Prostate gland (tissue), 2 donors: ENCODE measurements around the gene MMS22L. TPM values are rescaled to one million over a fixed set of nuclear protein-coding genes. Genes with fewer than 3 reads are reported as not detected.

Experiments
- DNase-seq: peaks from one replicate; pipeline ENCODE4 v3.0.0-alpha.2; 2019; ENCODE audit warnings: low spot score
- H3K27ac ChIP-seq, 2 donors: fragments of 200-600 bp; sonication (generic); 2 replicates each; pipeline ENCODE4 v1.5.1; 2017 to 2019
- H3K27me3 ChIP-seq: fragments of 200-600 bp; sonication (generic); replicated peaks from 2 replicates; pipeline ENCODE4 v1.5.1; 2019; ENCODE audit not compliant: insufficient read depth
- H3K36me3 ChIP-seq, 2 donors: fragments of 200-600 bp; sonication (generic); 1 replicate in 1 of 2; 2 replicates in 1 of 2; pipeline versions ENCODE4 v1.5.1 to v1.8.1; 2017 to 2019
- H3K4me1 ChIP-seq: fragments of 200-600 bp; sonication (generic); replicated peaks from 2 replicates; pipeline ENCODE4 v1.5.1; 2019
- H3K4me3 ChIP-seq, 2 donors: fragments of 200-600 bp; sonication (generic); 2 replicates each; pipeline ENCODE4 v1.5.1; 2017 to 2019
- H3K9me3 ChIP-seq: fragments of 200-600 bp; sonication (generic); 2 replicates; pipeline ENCODE4 v1.5.1; 2017
- CTCF ChIP-seq, 4 experiments: fragments of 200-600 bp in 2 of 4; fragments of 450-650 bp in 2 of 4; sonication (generic) in 2 of 4; IDR thresholded peaks; 1 replicate in 3 of 4; 2 replicates in 1 of 4; pipeline ENCODE4 v1.5.1; 2016 to 2019; ENCODE audit warnings: antibody characterized with exemption in 4 of 4, mild to moderate bottlenecking in 2 of 4, moderate library complexity in 2 of 4
- POLR2A ChIP-seq: fragments of 450-650 bp; IDR thresholded peaks from one replicate; pipeline ENCODE4 v1.6.1; 2016; ENCODE audit warnings: antibody characterized with exemption, mild to moderate bottlenecking
- POLR2AphosphoS5 ChIP-seq: sonication (generic); formaldehyde crosslinking; IDR thresholded peaks from one replicate; pipeline ENCODE4 v1.6.1; 2017; ENCODE audit warnings: antibody characterized with exemption
- WGBS: methylation state at CpG from one replicate; pipeline ENCODE4 v1.1.5; 2018; 5-methylcytosine and 5-hydroxymethylcytosine counted together
- intact Hi-C: fragments of 100-400 bp; cut with DNase I; formaldehyde crosslinking; loops from one replicate; pipeline ENCODE4 v1.14.2; 2022
- total RNA-seq, 2 donors: library from RNA; depleted of rRNA; stranded (reverse); fragments of >200 nt; gene quantifications; one replicate each; pipeline ENCODE4 v1.1.0, GENCODE V29; 2016

The MMS22L gene
- total RNA-seq, 2 donors from 2014 or later, result 6.4 to 21.6 TPM

GRCh38 chr6:97092673-97093305 lies 190.2 kb downstream of the MMS22L start:
- H3K4me3 ChIP-seq, result no peak overlapping the region
- no peaks in the 10 kb centered on the region for H3K4me1 ChIP-seq
- H3K27me3 ChIP-seq, result no peaks in the 10 kb centered on the region
- WGBS, result 70% methylated on average over 6 of the region's 6 CpGs
- H3K27ac ChIP-seq, result no peak overlapping the region
- no peaks in the 10 kb centered on the region for H3K36me3 ChIP-seq
- no peaks in the 10 kb centered on the region for H3K9me3 ChIP-seq
- TF ChIP-seq POLR2AphosphoS5, result no peak
- TF ChIP-seq CTCF (IDR thresholded peaks at IDR 0.05), result no peak
- no peak for TF ChIP-seq POLR2A
- intact Hi-C loops, result no loop called here
- no peak for DNase-seq
